GM20431 (cell line): ENCODE results near the gene SKAP1.
"Not testable (repeated sequence)": the region's sequence is repeated elsewhere in the genome, so short reads cannot be mapped to it uniquely, and the experiment has no call there.

Source experiments
- in situ Hi-C: fragments of 300-500 bp; cut with MseI, MboI; formaldehyde crosslinking; loops from one replicate; pipeline ENCODE4 v1.15.0; 2020; ENCODE audit warnings: low sequenced_read_pairs; ENCODE audit not compliant: unreplicated experiment

SKAP1 gene

DNA sequence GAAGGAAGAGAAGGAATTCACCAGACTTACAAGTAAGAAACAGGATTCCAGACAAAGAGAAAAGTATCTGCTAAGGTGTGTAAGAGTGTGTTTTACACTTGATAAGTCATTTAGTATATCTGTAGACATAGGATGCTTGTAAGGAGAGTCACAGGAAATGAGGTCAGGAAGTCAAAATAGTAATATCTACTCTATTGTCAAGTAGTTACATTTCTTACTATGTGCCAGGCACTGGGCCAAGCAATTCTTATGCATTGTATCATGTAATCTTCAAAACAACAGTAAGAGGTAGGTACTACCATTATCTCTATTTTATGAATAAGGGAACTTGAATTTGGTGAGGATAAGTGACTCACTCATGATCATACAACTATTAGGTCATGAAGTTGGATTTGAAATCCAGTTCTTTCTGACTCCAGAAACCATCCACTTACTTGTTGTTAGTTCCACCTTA, 193.3 kb downstream of the SKAP1 start:
- in situ Hi-C loops, result no loop called here

- in situ Hi-C loops, result no loop called here
Observed at GRCh38 chr17:48234922-48235321, 195.1 kb downstream of the SKAP1 start.

GRCh38 chr17:48231995-48232959, 197.7 kb downstream of the SKAP1 start:
- in situ Hi-C loops, result no loop called here

DNA sequence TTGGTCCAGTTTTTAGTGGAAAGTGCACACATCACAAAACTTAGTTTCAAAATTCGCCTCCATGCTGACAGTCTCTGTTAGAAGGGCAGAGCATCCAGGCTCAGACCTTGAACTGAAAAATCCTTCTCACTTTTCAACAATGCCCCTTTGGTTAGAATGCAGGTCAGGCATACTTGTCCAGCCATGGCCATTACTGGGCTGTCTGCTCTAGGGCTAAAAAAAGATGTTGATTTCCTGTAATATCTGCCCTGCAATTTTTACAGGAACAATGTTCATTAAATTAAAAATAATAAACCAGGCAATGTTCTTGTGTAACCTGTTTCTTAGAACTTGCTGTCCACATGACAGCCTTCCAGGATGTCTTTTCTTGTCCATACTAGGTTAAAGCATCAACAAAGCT, 200.1 kb downstream of the SKAP1 start:
- in situ Hi-C loops, result no loop called here

GRCh38 chr17:48228720-48229119, 201.3 kb downstream of the SKAP1 start:
- in situ Hi-C loops, result no loop called here

DNA sequence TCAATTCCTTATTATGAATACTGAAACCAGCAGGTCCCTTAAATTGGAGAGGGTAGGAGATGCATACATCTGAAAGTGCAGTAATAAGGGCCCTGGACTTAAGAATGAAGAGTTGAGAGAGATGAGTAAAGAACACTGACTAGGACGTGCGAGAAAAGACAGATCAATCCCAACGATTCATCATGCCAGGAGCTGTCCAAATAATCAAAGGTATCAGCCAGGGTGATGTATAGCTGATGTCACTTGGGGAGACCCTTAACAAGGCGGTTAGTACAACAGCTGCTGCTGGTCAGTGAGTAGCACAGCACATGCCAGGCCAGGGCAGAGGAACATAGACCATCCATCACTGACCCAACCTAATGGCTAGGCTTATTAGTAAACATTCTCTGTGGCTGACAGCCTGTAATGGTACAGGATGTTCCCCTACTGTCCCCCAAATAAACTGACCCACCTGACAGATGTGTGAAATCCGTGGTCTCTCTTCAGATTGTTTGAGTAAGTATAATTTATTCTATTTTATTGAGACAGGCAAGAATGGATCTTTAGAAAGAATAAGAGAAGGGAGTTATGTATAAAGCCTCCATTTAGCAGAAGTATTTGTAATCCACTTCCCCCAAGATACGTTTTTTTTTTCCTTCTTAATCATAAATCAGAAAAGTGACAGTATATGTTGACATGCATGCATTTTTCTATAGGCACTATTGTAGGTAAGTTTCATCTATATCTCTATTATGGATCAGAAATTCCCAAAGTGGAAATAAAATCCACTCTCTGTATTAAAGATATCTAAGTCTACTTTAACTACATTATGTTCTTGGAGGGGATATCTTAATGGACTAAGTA, 204.1 kb downstream of the SKAP1 start:
- in situ Hi-C loops, result no loop called here

DNA sequence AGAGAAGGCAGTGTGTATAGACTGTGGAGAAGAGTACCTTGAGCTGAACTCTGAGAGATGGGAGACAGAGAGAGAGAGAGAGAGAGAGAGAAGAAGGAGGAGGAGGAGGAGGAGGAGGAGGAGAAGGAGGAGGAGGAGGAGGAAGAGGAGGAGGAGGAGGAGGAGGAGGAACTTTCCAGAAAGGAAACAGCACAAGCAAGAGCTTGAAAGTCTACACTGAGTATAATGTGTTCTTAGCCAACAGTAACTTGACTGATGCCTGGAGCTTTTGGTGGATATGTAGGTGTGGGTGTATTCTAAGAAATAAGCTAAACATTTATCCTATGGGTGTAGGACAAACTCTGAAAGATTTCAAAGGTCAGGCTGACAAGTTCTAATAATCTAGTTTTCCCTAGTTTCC, 206.1 kb downstream of the SKAP1 start:
- in situ Hi-C loops, result no loop called here

DNA sequence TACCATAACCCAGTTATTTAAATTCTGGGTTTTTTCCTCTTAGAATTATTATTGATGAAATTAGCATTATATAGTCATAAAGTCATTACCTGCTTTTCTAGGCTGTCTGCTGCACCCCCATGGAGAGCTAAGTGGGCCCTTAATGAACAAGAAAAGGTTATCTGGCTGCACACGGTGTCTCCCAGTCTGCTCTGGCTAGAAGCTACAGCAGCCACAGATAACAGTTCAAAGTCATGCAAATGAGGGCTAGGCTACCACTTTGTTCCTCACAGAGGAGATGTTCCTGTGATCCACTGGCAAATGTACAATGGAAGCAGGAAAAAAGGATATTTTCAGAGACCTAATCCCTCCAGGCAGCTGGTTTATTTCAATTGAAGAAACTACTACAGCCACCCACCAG, 210.4 kb downstream of the SKAP1 start:
- in situ Hi-C loops, result no loop called here

- in situ Hi-C loops, result no loop called here
Observed at GRCh38 chr17:48215583-48216139, 214.4 kb downstream of the SKAP1 start.

DNA sequence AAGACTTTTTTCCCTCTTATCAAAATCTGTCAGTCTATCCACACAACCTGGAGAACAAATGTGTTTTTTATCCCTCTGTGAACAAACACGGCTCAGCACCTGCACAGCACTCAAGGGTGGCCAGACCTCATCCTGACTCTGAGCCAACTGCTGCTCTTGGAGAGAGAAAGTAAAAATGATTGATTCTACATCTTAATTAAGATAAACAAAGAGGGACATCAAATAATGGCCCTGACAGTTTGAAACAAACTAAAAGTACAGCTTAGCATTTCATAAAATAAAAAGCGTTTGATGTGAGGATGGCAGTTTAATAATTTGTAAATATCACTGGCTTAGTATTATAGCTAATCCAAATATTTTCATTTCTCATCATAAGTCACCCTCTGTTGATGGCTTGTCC, 216.2 kb downstream of the SKAP1 start:
- in situ Hi-C loops, result no loop called here

- in situ Hi-C loops, result no loop called here
Observed at GRCh38 chr17:48211787-48212186, 218.2 kb downstream of the SKAP1 start.

GRCh38 chr17:48211011-48211410, 219.0 kb downstream of the SKAP1 start:
- in situ Hi-C loops, result no loop called here

DNA sequence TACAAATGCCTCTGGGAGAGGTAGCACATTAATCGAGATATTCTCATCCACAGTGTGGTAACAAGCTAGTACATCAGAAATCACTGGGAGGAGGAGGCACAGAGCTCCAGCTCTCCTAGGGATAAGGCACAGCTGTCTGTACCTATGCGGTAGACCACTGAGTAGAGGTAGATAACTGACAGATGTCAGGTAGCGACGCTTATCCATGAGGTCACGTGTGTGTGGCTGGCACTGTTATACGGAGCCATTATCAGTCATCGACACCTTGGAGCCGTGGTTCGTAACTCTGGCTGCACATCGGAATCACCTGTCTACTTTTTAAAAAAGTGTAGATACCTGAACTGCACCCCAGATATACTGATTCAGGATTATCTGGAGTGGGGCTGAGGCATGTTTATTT, 220.0 kb downstream of the SKAP1 start:
- in situ Hi-C loops, result no loop called here

- in situ Hi-C loops, result no loop called here
Observed at GRCh38 chr17:48207776-48208544, 222.1 kb downstream of the SKAP1 start.

- in situ Hi-C loops, result not testable (repeated sequence)
Observed at GRCh38 chr17:48207036-48207435, 223.0 kb downstream of the SKAP1 start.

DNA sequence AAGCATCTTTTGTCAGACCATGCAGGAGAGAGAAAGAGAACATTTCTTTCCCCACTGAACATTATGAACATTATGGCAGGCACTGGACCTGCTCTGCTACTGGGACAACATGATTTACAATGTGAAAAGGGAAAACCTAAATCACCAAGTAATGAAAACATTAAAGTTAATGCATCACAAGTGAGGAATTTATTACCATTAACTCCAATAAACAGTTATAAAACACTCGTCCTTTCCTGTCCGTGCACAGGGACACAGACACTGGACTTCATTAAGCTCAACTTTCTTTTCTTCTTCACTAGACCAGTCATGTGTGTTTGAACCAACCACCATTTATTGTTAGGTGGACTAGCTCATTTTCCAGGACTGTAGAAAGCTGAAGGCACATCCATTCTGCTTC, 227.1 kb downstream of the SKAP1 start:
- in situ Hi-C loops, result no loop called here

DNA sequence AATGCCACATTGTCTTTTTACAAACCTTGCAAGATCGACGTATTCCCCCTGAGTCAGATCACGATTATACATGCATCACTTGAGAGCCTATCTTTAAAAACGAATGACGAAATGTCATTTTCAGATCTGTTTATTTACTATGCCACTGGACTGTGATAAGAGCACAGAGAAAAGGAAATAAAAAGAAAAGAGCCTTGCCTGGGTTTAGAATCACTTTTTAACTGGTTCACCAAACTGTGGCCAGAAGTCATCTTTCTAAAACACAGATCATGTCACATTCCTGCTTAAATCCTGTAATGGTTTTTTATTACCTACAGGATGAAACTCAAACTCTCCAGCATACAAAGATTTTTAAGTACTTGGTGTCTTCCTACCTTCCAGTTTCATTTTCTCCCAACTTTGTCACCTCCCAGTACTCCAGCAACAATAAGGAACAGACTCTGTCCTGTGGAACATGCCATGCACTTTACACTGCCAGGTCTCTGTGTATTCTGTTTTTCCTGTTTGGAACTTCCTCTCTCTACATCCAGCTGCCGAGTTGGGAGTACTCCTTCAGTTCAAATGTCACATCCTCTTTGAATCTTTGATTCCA, 231.0 kb downstream of the SKAP1 start:
- in situ Hi-C loops, result no loop called here

DNA sequence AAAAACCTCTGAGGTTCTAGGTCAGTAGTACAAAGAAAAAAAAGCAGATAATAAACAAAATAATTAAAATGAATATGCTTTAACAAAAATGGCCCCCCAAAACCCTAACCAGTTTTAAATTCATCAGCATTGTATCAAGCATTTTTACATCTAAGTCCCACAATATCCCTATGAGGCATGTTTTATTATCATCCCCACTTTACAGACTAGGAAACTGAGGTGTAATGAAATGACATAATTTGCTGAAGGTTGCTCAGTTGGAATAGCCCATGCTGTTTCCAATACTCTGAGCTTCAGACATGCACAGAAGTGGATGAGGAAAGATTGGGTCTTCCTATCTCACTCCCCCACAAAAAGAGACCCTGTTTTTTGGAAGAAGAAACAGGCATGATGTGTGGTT, 234.1 kb downstream of the SKAP1 start:
- in situ Hi-C loops, result no loop called here

- in situ Hi-C loops, result no loop called here
Observed at GRCh38 chr17:48194097-48194550, 235.9 kb downstream of the SKAP1 start.
